NCI-H2107 treated with DMSO at 0.1 percent for 48 hours (cell line): Measurements from ENCODE around the gene ZYX.
"Not testable (repeated sequence)": the region's sequence is repeated elsewhere in the genome, so short reads cannot be mapped to it uniquely, and the experiment has no call there.

Experiments
- DNase-seq: peaks from one replicate; lab custom pipeline; 2025; ENCODE audit not compliant: unreplicated experiment; lab: John Stamatoyannopoulos, UW

Gene ZYX

DNA sequence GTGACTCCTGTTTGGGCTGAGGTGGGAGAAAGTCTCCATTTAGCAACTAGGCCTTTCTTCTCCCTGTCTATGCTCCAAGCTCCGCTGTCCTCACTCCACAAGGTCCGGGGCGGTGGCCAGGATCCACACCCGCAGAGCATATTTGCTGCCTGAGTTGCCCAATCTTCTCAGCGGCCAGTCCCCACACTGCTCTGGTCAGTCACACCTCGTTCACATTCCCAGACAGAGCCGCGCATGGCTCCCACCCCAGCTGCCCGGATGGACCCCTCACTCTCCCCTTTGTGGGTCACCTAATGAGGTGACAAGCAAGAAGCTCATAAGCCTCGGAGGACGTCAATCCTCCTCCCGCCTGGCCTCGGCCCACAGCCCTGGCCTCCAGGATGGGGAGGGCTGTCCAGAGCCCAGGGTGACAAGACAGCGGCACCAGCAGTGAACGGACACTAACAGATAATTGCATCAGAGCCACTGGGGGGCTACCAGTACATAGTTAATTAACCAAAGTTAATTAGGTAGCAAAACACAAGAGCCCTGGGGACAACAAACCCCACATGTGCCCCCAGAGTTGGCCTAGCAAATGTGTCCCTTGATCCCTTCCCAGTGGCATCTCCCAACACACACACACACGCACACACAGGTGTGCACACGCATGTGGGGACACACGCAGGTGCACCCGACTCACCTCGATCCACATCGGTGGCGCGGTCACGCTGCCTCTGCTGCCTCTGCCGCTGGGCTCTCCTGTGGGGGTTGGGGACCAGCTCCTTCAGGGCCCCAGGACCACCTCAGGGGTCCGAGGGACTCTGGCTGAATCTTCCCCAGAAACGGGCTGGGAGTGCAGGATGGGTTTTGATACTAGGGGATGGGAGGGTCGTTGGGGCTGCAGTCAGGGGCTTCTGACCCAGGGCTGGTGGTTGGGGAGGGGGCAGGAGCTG is 15.7 kb downstream of the ZYX start:
- DNase-seq, result no peak

DNA sequence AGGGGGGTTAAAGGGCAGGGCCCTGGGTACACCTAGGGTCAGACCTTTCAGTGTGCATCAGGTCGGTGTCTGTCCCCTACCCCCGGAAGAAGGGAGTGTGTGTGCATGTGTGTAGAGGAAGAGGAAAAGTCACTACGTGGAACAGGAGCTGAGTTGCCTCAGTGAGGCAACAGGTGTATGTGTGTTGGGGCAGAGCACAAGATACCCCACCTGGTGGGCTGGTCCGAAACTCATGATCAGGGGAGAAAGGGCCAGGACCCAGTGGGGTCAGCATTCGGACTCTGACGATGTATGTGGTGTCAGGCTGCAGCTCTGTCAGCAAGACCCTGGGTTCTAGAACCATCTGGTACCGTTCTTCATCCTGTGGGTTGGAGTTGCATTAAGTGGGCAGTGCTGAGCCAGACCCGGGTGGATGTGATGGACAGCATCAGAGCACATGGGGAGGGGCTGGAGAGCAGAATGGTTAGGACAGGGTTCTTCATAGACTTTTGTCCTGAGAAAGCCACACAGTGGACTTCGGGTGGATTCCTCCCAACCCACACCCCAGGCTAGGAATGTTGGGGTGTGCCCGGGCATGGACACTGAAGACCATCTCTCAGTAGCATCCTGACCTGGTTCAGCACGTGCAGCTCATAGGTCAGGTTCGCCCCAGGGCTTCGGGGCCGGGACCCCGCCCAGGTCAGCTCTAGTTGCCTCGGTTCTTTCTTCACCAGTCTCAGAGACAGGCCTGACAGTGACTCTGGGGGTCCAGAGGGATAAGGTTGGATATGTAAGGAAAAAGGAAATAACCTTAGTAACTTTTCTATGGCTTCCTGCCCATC is 16.8 kb downstream of the ZYX start:
- no peak for DNase-seq

DNA sequence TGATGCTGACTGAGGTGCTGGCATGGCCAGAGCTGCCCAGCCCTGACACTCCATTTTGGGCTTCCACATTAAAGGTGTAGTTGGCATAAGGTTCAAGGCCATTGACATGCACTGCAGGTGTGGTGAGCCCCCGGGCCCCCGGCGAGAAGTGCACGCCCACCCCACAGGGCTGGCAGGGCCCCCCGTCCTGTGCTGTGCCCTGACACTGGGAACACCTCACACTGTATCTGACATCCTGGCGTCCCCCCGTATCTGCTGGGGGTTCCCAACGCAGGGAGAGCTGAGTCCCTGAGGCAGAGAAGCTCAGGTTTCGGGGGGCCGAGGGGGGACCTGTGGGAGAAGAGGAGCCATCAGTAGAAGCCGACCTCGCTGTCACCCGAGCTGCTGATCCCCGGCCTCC is 17.5 kb downstream of the ZYX start:
- no peak for DNase-seq

GRCh38 chr7:143399151-143399550 is 18.0 kb downstream of the ZYX start:
- no peak for DNase-seq

DNA sequence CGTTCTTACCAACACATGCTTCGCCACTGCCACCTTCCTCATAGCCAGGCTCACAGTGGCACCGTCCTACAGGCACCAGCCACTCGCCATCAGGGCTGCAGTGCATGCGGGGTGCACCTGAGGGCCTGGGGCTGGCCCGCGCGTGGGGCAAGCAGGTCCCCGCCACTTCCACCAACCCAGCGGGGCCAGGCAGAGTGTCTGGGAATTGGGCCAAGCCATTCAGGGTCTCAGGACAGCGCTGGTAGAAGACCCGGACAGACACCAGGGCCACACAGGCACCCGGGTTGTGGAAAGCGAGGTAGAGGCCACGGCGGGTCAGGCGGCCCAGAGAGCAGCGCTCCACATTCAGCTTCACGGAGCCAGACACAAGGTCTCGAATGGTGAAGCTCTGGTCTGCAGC is 18.5 kb downstream of the ZYX start:
- no peak for DNase-seq

DNA sequence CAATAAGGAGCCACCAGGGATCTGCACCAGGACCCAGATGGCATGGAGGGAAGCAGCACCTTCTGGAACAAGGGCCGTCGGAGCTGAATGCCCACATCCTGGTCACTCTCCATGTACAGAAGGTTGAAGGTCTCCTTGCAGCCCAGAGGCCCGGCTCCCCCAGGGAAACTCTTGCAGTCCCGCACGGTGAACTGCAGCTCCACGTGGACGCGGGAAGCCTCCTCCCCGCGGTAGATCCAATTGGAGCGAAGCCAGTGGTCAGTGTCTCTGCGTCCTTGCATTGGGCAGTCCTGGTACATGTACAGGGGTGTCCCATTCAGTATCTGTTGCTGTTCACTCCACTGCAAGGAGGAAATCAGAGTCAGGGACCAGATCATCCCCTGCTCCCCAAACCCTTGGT is 20.1 kb downstream of the ZYX start:
- no peak for DNase-seq

- not testable (repeated sequence) for DNase-seq
Measured at GRCh38 chr7:143402233-143402632, 21.1 kb downstream of the ZYX start.

GRCh38 chr7:143405173-143406001 is 24.2 kb downstream of the ZYX start:
- no peak for DNase-seq

- DNase-seq, result no peak
Measured at GRCh38 chr7:143406002-143406357, 24.8 kb downstream of the ZYX start.

- no peak for DNase-seq
Measured at GRCh38 chr7:143407287-143408251, 26.4 kb downstream of the ZYX start.

GRCh38 chr7:143408252-143408685 is 27.1 kb downstream of the ZYX start:
- no peak for DNase-seq

DNA sequence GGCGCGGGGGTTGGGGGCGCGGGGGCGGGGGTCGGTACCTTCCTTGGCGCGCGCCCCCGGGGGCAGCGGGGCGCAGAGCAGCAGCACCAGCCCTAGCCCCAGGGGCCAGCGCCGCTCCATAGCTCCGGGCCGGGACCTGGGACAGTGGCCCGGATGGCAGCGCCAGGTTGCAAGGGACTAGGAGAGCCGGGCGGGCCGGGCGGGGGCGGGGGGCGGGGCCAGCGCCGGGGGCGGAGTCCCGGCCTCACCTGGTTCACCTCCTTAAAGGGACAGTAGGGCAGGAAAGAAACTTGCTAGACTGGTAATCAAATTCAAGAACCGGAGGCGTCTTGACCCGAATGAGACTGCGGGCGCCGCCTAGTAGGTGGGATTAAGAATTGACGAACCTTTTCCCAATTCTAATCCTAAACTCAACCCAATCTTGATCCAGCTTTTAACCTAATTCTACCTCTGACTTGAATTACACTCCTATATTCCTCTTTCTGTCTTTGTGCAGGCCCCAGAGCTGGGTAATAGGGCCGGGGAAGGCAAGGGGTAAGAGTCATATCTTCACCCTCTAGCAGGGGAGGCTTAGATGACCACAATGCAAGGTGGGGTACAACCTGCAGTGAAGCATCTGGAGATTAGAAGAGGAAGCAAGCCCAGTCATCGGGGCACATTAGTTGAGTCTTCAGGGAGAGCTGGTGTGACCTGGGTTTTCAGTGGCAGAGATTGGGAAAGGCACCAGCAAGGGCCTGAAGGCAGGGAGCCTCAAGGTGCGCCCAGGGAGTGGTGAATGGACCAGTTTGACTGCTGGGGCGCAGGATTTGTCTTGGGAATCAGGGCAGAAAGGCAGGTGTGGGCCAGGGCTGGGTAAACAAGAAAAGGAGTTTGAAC is 27.8 kb downstream of the ZYX start, which contains the start of gene EPHA1:
Gene EPHA1 (minus strand): TSS at position 171 of the 876 bp plus-strand sequence. CDS start 51 bp downstream, at position 120.
- no peak for DNase-seq

DNA sequence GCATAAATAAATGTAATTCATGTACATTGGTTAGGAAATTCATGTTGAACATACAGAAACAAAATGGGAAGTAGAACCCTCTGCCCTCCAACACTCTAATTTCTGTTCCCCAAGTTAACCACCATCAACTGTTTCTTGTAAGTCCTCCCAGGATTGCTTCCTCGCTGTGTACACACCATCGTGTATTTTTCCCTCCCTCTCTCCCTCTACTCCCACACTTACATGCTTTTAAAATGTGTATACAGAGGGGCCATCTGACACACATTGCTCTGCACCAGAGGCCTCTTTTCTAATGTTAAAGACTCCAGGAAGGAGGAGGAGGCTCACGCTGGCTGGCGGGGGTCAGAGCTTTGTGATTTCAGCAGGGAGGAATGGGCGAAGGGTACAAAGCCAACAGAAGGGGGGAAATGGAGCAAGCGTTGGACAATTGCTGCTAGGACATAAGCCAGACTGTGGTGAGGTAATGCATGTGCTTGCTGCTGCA is 29.4 kb downstream of the ZYX start:
- no peak for DNase-seq

- no peak for DNase-seq
Measured at GRCh38 chr7:143411976-143412708, 31.0 kb downstream of the ZYX start.

DNA sequence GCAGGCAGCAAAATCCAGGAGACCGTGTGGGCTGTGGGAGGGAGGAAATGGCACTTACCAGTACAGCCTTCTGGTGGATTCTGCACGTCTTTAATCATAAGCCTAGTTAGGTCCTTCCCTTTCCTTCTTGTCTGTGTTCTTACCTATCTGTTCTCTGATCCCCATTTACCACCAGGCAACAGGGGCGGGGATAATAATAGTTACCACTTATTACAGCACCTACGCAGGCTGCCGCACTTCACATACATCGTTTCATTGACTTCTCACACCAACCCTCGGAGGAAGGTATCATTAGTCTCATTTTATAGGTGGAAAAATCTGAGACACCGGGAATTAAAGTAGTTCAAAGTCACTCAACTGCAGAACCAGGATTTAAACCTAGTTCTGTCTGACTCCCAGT is 32.0 kb downstream of the ZYX start:
- DNase-seq, result no peak

DNA sequence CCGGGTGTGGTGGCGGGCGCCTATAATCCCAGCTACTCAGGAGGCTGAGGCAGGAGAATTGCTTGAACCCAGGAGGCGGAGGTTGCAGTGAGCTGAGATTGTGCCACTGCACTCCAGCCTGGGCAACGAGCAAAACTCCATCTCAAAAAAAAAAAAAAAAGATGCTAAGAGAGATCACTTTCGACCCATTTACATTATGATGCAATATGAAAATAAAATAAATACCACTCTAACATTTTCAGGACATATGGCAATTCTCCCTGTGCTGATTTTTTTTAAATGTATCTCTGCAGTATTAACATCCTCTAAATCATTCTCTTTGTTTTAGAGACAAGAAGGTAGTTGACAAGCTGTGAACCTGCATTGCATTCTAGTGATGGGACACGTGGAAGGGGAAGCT is 34.1 kb downstream of the ZYX start:
- not testable (repeated sequence) for DNase-seq

DNA sequence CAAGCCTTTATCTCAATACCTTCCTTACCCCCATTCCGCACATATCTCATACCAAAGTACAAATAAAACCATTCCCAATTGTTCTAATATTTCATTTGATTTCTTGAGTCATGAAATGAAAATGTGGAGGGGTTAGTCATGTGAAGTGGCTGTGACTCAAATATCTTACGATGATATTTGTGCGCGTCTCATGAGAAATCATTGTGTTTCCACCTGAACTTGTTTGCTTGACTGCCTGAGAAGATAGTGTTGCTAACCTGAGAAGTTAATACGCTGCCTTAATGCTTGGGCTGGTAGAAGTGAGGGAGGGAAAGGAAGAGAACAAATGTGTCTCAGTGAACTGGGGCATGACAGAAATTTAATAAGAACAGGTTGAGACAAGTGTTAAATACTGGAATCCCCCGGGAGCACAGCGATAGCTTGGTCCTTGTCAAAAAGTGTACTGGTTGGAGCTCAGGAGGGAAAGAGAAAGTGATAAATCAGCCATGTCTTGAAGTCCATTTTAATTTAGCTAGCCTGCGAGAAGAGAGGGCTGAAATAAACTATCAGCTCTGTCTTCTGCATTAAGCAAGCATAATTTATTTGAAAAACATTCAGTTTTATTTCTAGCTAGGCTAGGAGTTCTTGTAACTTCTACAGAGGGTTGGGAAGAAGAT is 34.7 kb downstream of the ZYX start:
- DNase-seq, result no peak
